ENCODE results near the gene CDKAL1. TPM values are rescaled to one million over a fixed set of nuclear protein-coding genes. Genes with fewer than 3 reads are reported as not detected.

Gene CDKAL1
- total RNA-seq, 1 donor from 2014 or later = 11.3 TPM

GRCh38 chr6:21166754-21167153, 632.5 kb downstream of the CDKAL1 start:
- no peaks in the 10 kb centered on the region for H3K27me3 ChIP-seq
- TF ChIP-seq POLR2AphosphoS5 (IDR thresholded peaks at IDR 0.05; ENCODE audit: insufficient read depth in 1 of 2, low read depth in 1 of 2) (no peak), CTCF (IDR thresholded peaks at IDR 0.05) (no peak), POLR2A (IDR thresholded peaks at IDR 0.05) (no peak)
- no peak overlapping the region for H3K27ac ChIP-seq
- DNase-seq (ENCODE audit: extremely low spot score in 2 of 2) = no peak
- intact Hi-C loops (cut with DNase I) = no loop called here
- no peaks in the 10 kb centered on the region for H3K36me3 ChIP-seq
- no peak overlapping the region for H3K4me3 ChIP-seq
- H3K4me1 ChIP-seq = no peaks in the 10 kb centered on the region
- no peaks in the 10 kb centered on the region for H3K9me3 ChIP-seq

- no peak for DNase-seq (ENCODE audit: extremely low spot score in 2 of 2)
- TF ChIP-seq CTCF (IDR thresholded peaks at IDR 0.05) = no peak
- H3K4me3 ChIP-seq = no peak overlapping the region
- H3K9me3 ChIP-seq = no peaks in the 10 kb centered on the region
- no peaks in the 10 kb centered on the region for H3K4me1 ChIP-seq
- intact Hi-C loops (cut with DNase I) = no loop called here
- no peaks in the 10 kb centered on the region for H3K27me3 ChIP-seq
- no peak overlapping the region for H3K27ac ChIP-seq
- no peaks in the 10 kb centered on the region for H3K36me3 ChIP-seq
Observed at GRCh38 chr6:21167790-21168189, 633.5 kb downstream of the CDKAL1 start.

GRCh38 chr6:21171801-21172200, 637.5 kb downstream of the CDKAL1 start:
- no peak for DNase-seq (ENCODE audit: extremely low spot score in 2 of 2)
- H3K4me3 ChIP-seq = no peak overlapping the region
- intact Hi-C loops (cut with DNase I) = no loop called here
- H3K36me3 ChIP-seq = no peaks in the 10 kb centered on the region
- H3K27ac ChIP-seq = no peak overlapping the region
- no peaks in the 10 kb centered on the region for H3K27me3 ChIP-seq
- H3K9me3 ChIP-seq = no peaks in the 10 kb centered on the region
- no peak for TF ChIP-seq CTCF (IDR thresholded peaks at IDR 0.05)
- TF ChIP-seq POLR2AphosphoS5 (IDR thresholded peaks at IDR 0.05; ENCODE audit: insufficient read depth in 1 of 2, low read depth in 1 of 2) = no peak
- no peak for TF ChIP-seq POLR2A (IDR thresholded peaks at IDR 0.05)
- no peaks in the 10 kb centered on the region for H3K4me1 ChIP-seq

- Histone ChIP-seq H3K4me3 (no peak overlapping the region), H3K27me3 (no peaks in the 10 kb centered on the region), H3K9me3 (no peaks in the 10 kb centered on the region), H3K27ac (no peak overlapping the region), H3K36me3 (no peaks in the 10 kb centered on the region), H3K4me1 (no peaks in the 10 kb centered on the region)
- no peak for DNase-seq (ENCODE audit: extremely low spot score in 2 of 2)
- intact Hi-C loops (cut with DNase I) = no loop called here
- TF ChIP-seq CTCF (IDR thresholded peaks at IDR 0.05) (no peak), POLR2A (IDR thresholded peaks at IDR 0.05) (no peak), POLR2AphosphoS5 (IDR thresholded peaks at IDR 0.05; ENCODE audit: insufficient read depth in 1 of 2, low read depth in 1 of 2) (no peak)
Observed at GRCh38 chr6:21173031-21173430, 638.8 kb downstream of the CDKAL1 start.

GRCh38 chr6:21173678-21174077, 639.4 kb downstream of the CDKAL1 start:
- H3K27ac ChIP-seq = no peak overlapping the region
- no peak overlapping the region for H3K4me3 ChIP-seq
- H3K36me3 ChIP-seq = no peaks in the 10 kb centered on the region
- DNase-seq (ENCODE audit: extremely low spot score in 2 of 2) = no peak
- TF ChIP-seq POLR2AphosphoS5 (IDR thresholded peaks at IDR 0.05; ENCODE audit: insufficient read depth in 1 of 2, low read depth in 1 of 2) (no peak), CTCF (IDR thresholded peaks at IDR 0.05) (no peak), POLR2A (IDR thresholded peaks at IDR 0.05) (no peak)
- intact Hi-C loops (cut with DNase I) = no loop called here
- H3K27me3 ChIP-seq = no peaks in the 10 kb centered on the region
- no peaks in the 10 kb centered on the region for H3K9me3 ChIP-seq
- H3K4me1 ChIP-seq = no peaks in the 10 kb centered on the region

Measured in vagina (tissue), 2 donors.